HEK293 (cell line): ENCODE results near the gene NARF.

Source experiments
- CTCF ChIA-PET: fragments of 350-600 bp; formaldehyde crosslinking; extraction: SDS; loops from one replicate; lab custom pipeline; 2021; ENCODE audit warnings: antibody characterized with exemption; lab: Yijun Ruan, JAX
- POLR2A ChIA-PET: fragments of 300-600 bp; formaldehyde crosslinking; extraction: SDS; loops from one replicate; lab custom pipeline; 2020; ENCODE audit warnings: antibody characterized with exemption, inconsistent platforms; lab: Yijun Ruan, JAX
- H3K27ac ChIP-seq: fragments of 200-500 bp; sonication (Bioruptor generic); 2 replicates; pipeline ENCODE4 v1.5.1; 2014; ENCODE audit warnings: low read depth, low read length, control low read depth, inconsistent platforms; ENCODE audit errors: extremely low read depth
- H3K36me3 ChIP-seq, 2 experiments: fragments of 200-500 bp in 1 of 2; sonication (Bioruptor generic) in 1 of 2; 1 replicate in 1 of 2; 2 replicates in 1 of 2; pipeline ENCODE4 v1.5.1; 2014 to 2017; ENCODE audit warnings: inconsistent platforms in 2 of 2, low read length in 2 of 2; ENCODE audit not compliant: control insufficient read depth in 2 of 2, insufficient read depth in 1 of 2
- H3K4me1 ChIP-seq: fragments of 200-500 bp; sonication (Bioruptor generic); 2 replicates; pipeline ENCODE4 v1.5.1; 2014; ENCODE audit warnings: mild to moderate bottlenecking, low read length, inconsistent platforms; ENCODE audit not compliant: control insufficient read depth, insufficient read depth
- H3K4me3 ChIP-seq: 2 replicates; pipeline ENCODE4 v1.5.1; 2011; ENCODE audit warnings: low read depth, mild to moderate bottlenecking, control low read depth, low read length, moderate library complexity
- H3K9me3 ChIP-seq: fragments of 200-500 bp; sonication (Bioruptor generic); 2 replicates; pipeline ENCODE4 v1.5.1; 2014; ENCODE audit warnings: low read depth, low read length, inconsistent platforms; ENCODE audit not compliant: control insufficient read depth, insufficient read depth
- BCL11B ChIP-seq: fragments of 450-650 bp; formaldehyde crosslinking; IDR thresholded peaks from 2 replicates; pipeline ENCODE4 v1.5.1; 2016; ENCODE audit warnings: low read depth, missing biosample characterization, missing genetic modification characterization
- ELK4 ChIP-seq: IDR thresholded peaks from 2 replicates; pipeline ENCODE4 v1.6.1; 2011; ENCODE audit warnings: mild to moderate bottlenecking, low read depth, low read length, borderline replicate concordance
- HOXC10 ChIP-seq: sonication (generic); formaldehyde crosslinking; IDR thresholded peaks from 2 replicates; pipeline ENCODE4 v1.8.1; 2023; ENCODE audit warnings: mild to moderate bottlenecking, missing genetic modification reagents
- HOXD13 ChIP-seq: sonication (generic); formaldehyde crosslinking; IDR thresholded peaks from 2 replicates; pipeline ENCODE4 v1.8.0; 2022; ENCODE audit warnings: missing genetic modification reagents, borderline replicate concordance
- KLF17 ChIP-seq: fragments of 450-650 bp; formaldehyde crosslinking; IDR thresholded peaks from 2 replicates; pipeline ENCODE4 v1.5.1; 2016; ENCODE audit warnings: missing biosample characterization, missing genetic modification characterization
- PATZ1 ChIP-seq: fragments of 450-650 bp; formaldehyde crosslinking; IDR thresholded peaks from 2 replicates; pipeline ENCODE4 v1.5.1; 2016; ENCODE audit warnings: missing biosample characterization, missing genetic modification characterization
- PBX3 ChIP-seq: sonication (generic); formaldehyde crosslinking; IDR thresholded peaks from 2 replicates; pipeline ENCODE4 v1.8.1; 2022; ENCODE audit warnings: mild to moderate bottlenecking, moderate library complexity, missing genetic modification reagents
- PRDM6 ChIP-seq: fragments of 450-650 bp; formaldehyde crosslinking; IDR thresholded peaks from 2 replicates; pipeline ENCODE4 v1.5.1; 2017; ENCODE audit warnings: missing biosample characterization, missing genetic modification characterization
- YY1 ChIP-seq: fragments of 450-650 bp; formaldehyde crosslinking; IDR thresholded peaks from 2 replicates; pipeline ENCODE4 v1.5.1; 2018; ENCODE audit warnings: missing biosample characterization, missing genetic modification characterization
- ZBTB44 ChIP-seq: fragments of 450-650 bp; IDR thresholded peaks from 2 replicates; pipeline ENCODE4 v1.5.1; 2018; ENCODE audit warnings: missing biosample characterization, mild to moderate bottlenecking, missing genetic modification characterization
- ZBTB6 ChIP-seq: fragments of 450-650 bp; formaldehyde crosslinking; IDR thresholded peaks from 2 replicates; pipeline ENCODE4 v1.5.1; 2017; ENCODE audit warnings: missing biosample characterization, missing genetic modification characterization
- ZNF221 ChIP-seq: fragments of 450-650 bp; formaldehyde crosslinking; IDR thresholded peaks from 2 replicates; pipeline ENCODE4 v1.5.1; 2017; ENCODE audit warnings: missing biosample characterization, missing genetic modification characterization, borderline replicate concordance
- ZNF449 ChIP-seq: fragments of 450-650 bp; formaldehyde crosslinking; IDR thresholded peaks from 2 replicates; pipeline ENCODE4 v1.5.1; 2017; ENCODE audit warnings: missing biosample characterization, mild to moderate bottlenecking, missing genetic modification characterization, moderate library complexity
- ZNF529 ChIP-seq: fragments of 450-650 bp; formaldehyde crosslinking; IDR thresholded peaks from 2 replicates; pipeline ENCODE4 v1.5.1; 2017; ENCODE audit warnings: missing genetic modification characterization, missing biosample characterization; ENCODE audit not compliant: insufficient replicate concordance
- ZNF560 ChIP-seq: fragments of 450-650 bp; formaldehyde crosslinking; IDR thresholded peaks from 2 replicates; pipeline ENCODE4 v1.5.1; 2017; ENCODE audit warnings: missing biosample characterization, missing genetic modification characterization, borderline replicate concordance
- ZNF561 ChIP-seq: fragments of 450-650 bp; IDR thresholded peaks from 2 replicates; pipeline ENCODE4 v1.5.1; 2018; ENCODE audit warnings: missing biosample characterization, missing genetic modification characterization, borderline replicate concordance
- ZNF670 ChIP-seq: fragments of 450-650 bp; formaldehyde crosslinking; IDR thresholded peaks from 2 replicates; pipeline ENCODE4 v1.5.1; 2016; ENCODE audit warnings: missing biosample characterization, missing genetic modification characterization, low read depth
- ZNF792 ChIP-seq: fragments of 450-650 bp; formaldehyde crosslinking; IDR thresholded peaks from 2 replicates; pipeline ENCODE4 v1.5.1; 2016; ENCODE audit warnings: missing biosample characterization, missing genetic modification characterization
- ZSCAN23 ChIP-seq: fragments of 450-650 bp; formaldehyde crosslinking; IDR thresholded peaks from 2 replicates; pipeline ENCODE4 v1.5.1; 2016; ENCODE audit warnings: missing biosample characterization, missing genetic modification characterization

Gene NARF

GRCh38 chr17:82424863-82425159 is 33.7 kb upstream of the NARF start:
- Histone ChIP-seq H3K4me1 (no peaks in the 10 kb centered on the region), H3K36me3 (peaks cover 5 to 18% of the 10 kb centered on the region in 2 experiments), H3K4me3 (no peak overlapping the region), H3K9me3 (no peaks in the 10 kb centered on the region), H3K27ac (no peak overlapping the region)
- TF ChIP-seq YY1 (tag by site-specific recombination) (no peak), PBX3 (CRISPR knock-in tag) (no peak), ZBTB44 (no peak), ZNF529 (no peak), ZNF792 (tag by site-specific recombination) (no peak), KLF17 (tag by site-specific recombination) (no peak), ZBTB6 (tag by site-specific recombination) (no peak), ZSCAN23 (tag by site-specific recombination) (no peak), ZNF221 (tag by site-specific recombination) (no peak), HOXC10 (CRISPR knock-in tag) (no peak), BCL11B (no peak), ZNF560 (tag by site-specific recombination) (no peak), ELK4 (no peak), HOXD13 (CRISPR knock-in tag) (no peak), PATZ1 (tag by site-specific recombination) (no peak), ZNF449 (no peak), ZNF670 (tag by site-specific recombination) (no peak), ZNF561 (no peak), PRDM6 (tag by site-specific recombination) (no peak)
- POLR2A ChIA-PET: interaction anchor here (0.7 kb wide), 1 partner anchor 175 kb away, joined by 4 read pairs; no protein-coding TSS in a partner anchor
- CTCF ChIA-PET: interaction anchor here (0.6 to 2.3 kb wide), 18 partner anchors 10 to 472 kb away, joined by 3 to 10 read pairs (median 4); no protein-coding TSS in a partner anchor
